Body of pancreas (tissue), 4 donors: Measurements from ENCODE around the gene LAD1.

Experiments used
- POLR2A ChIP-seq, 3 donors: fragments of 450-650 bp; IDR thresholded peaks; one replicate each; pipeline ENCODE4 v1.6.1; 2016; ENCODE audit warnings: antibody characterized with exemption in 3 of 3, mild to moderate bottlenecking in 2 of 3
- TF ChIP-seq, protein P1 (sequence below), 7 experiments: fragments of 450-650 bp in 4 of 7; fragments of 200-600 bp in 3 of 7; sonication (generic) in 3 of 7; IDR thresholded peaks; one replicate each; pipeline ENCODE4 v1.5.1; 2016 to 2019; ENCODE audit warnings: antibody characterized with exemption in 7 of 7

DNA sequence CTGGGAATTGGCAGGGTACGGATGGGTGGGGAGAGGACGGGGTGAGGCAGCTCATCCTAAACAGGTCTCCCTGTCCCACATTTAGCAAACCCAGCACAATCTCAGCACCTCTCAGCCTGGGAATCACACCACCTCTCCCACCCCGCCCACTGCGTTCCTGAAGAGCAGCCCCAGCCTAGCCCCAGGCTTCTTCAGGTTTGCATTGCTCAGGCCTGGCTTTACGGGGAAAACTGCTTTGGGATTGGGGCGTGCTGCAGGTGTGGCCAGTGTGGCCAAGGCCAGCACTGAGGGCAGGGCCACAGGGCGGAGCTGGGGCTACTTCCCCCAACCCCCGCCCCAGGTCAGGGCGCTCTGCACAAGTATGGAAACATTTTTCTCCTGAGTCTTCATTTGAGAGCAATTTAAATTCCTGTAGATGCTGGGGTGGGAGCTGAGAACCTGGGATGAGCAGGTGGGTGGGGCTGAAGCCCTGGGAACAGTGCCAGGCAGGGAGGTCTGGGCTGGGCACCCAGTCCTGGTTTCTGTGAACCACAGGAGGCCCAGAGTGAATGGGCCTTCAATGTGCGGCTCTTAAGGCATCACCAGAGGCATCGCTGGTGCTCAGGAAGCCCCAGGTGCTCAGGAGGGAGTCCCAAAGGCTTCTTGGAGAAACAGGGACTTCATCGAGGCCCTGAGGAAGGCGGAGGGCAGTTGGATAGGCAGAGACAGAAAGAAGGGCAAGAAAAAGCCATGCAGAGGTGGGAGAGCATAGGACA lies 45.8 kb downstream of the LAD1 start:
- TF ChIP-seq, protein P1, sequence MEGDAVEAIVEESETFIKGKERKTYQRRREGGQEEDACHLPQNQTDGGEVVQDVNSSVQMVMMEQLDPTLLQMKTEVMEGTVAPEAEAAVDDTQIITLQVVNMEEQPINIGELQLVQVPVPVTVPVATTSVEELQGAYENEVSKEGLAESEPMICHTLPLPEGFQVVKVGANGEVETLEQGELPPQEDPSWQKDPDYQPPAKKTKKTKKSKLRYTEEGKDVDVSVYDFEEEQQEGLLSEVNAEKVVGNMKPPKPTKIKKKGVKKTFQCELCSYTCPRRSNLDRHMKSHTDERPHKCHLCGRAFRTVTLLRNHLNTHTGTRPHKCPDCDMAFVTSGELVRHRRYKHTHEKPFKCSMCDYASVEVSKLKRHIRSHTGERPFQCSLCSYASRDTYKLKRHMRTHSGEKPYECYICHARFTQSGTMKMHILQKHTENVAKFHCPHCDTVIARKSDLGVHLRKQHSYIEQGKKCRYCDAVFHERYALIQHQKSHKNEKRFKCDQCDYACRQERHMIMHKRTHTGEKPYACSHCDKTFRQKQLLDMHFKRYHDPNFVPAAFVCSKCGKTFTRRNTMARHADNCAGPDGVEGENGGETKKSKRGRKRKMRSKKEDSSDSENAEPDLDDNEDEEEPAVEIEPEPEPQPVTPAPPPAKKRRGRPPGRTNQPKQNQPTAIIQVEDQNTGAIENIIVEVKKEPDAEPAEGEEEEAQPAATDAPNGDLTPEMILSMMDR (IDR thresholded peaks at IDR 0.05), result no peak
- TF ChIP-seq POLR2A (IDR thresholded peaks at IDR 0.05), result no peak
